GM12878 (cell line): ENCODE data around the gene ZNF618. TPM values are rescaled to one million over a fixed set of nuclear protein-coding genes. Genes with fewer than 3 reads are reported as not detected.

Source experiments
- ATAC-seq: fragments of 200-7000 bp; cut with Tn5 transposase; 3 replicates; pipeline ENCODE4 v1.9.1; 2020; ENCODE audit warnings: mild to moderate bottlenecking, moderate library complexity
- BruUV-seq: library from RNA; stranded (reverse); fragments of 400-500 nt; replicated peaks from 2 replicates; lab custom pipeline; 2021; lab: Mats Ljungman, UMichigan
- CTCF ChIA-PET: fragments of 300-600 bp; sonication (Branson Sonifier 250); formaldehyde crosslinking; extraction: SDS; loops from one replicate; lab custom pipeline; 2021; ENCODE audit warnings: inconsistent platforms; lab: Yijun Ruan, JAX
- POLR2A ChIA-PET: fragments of 350-600 bp; formaldehyde crosslinking; extraction: SDS; loops from one replicate; lab custom pipeline; 2021; ENCODE audit warnings: inconsistent platforms; lab: Charles Lee
- RAD21 ChIA-PET: fragments of 300-600 bp; sonication (Branson Sonifier 250); formaldehyde crosslinking; loops from one replicate; lab custom pipeline; 2023; ENCODE audit warnings: antibody characterized with exemption; ENCODE audit not compliant: unreplicated experiment; lab: Charles Lee
- SMC1A ChIA-PET: fragments of 300-600 bp; sonication (Branson Sonifier 250); formaldehyde crosslinking; loops from one replicate; lab custom pipeline; 2023; ENCODE audit not compliant: unreplicated experiment, uncharacterized antibody; lab: Charles Lee
- DNase-seq: peaks from one replicate; pipeline ENCODE4 v3.0.0-alpha.2; 2011; ENCODE audit warnings: low read depth, low spot score
- FAIRE-seq: peaks from 3 replicates; lab custom pipeline; 2011; peaks lifted over from hg19 to GRCh38; lab: Jason Lieb, UNC
- H2AFZ ChIP-seq: 2 replicates; pipeline ENCODE4 v1.6.0; 2011; ENCODE audit warnings: low read depth, low read length, control low read depth; ENCODE audit not compliant: control insufficient read depth
- H3K27ac ChIP-seq: 2 replicates; pipeline ENCODE4 v1.5.1; 2011; ENCODE audit warnings: control low read depth; ENCODE audit not compliant: control insufficient read depth, insufficient read depth
- H3K27me3 ChIP-seq, 2 experiments: replicated peaks in 1 of 2; 2 replicates each; pipeline versions ENCODE4 v1.6.0 to v1.6.1; 2011; ENCODE audit warnings: low read length in 1 of 2; ENCODE audit not compliant: control insufficient read depth in 2 of 2, insufficient read depth in 2 of 2
- H3K36me3 ChIP-seq, 2 experiments: 2 replicates each; pipeline ENCODE4 v1.5.1; 2011; ENCODE audit warnings: low read length in 1 of 2; ENCODE audit not compliant: control insufficient read depth in 2 of 2, insufficient read depth in 2 of 2
- H3K4me1 ChIP-seq: 2 replicates; pipeline ENCODE4 v1.6.1; 2011; ENCODE audit warnings: mild to moderate bottlenecking, low read length, moderate library complexity, mixed read lengths; ENCODE audit not compliant: control insufficient read depth, insufficient read depth
- H3K4me2 ChIP-seq: 2 replicates; pipeline ENCODE4 v1.6.0; 2011; ENCODE audit warnings: control low read depth; ENCODE audit not compliant: control insufficient read depth, insufficient read depth
- H3K4me3 ChIP-seq: fragments of 200-600 bp; sonication (generic); 2 replicates; pipeline ENCODE4 v1.5.1; 2016
- H3K79me2 ChIP-seq: 2 replicates; pipeline ENCODE4 v1.6.0; 2011; ENCODE audit warnings: low read length; ENCODE audit not compliant: control insufficient read depth, insufficient read depth
- H3K9ac ChIP-seq: 2 replicates; pipeline ENCODE4 v1.8.0; 2011; ENCODE audit warnings: low read length, control low read depth, mixed read lengths; ENCODE audit not compliant: control insufficient read depth, insufficient read depth
- H3K9me3 ChIP-seq: replicated peaks from 3 replicates; pipeline ENCODE4 v1.5.1; 2011; ENCODE audit warnings: mild to moderate bottlenecking, low read length; ENCODE audit not compliant: control insufficient read depth, insufficient read depth
- H4K20me1 ChIP-seq: 2 replicates; pipeline ENCODE4 v1.6.0; 2011; ENCODE audit not compliant: control insufficient read depth, insufficient read depth
- CREB1 ChIP-seq: IDR thresholded peaks from 2 replicates; pipeline ENCODE4 v1.6.1; 2012; ENCODE audit warnings: low read depth, mild to moderate bottlenecking, inconsistent platforms
- CREM ChIP-seq: IDR thresholded peaks from 2 replicates; pipeline ENCODE4 v1.6.1; 2014; ENCODE audit warnings: antibody characterized with exemption, low read depth
- PML ChIP-seq: IDR thresholded peaks from 2 replicates; pipeline ENCODE4 v1.6.1; 2012; ENCODE audit warnings: low read length, inconsistent platforms
- RAD51 ChIP-seq: fragments of 450-650 bp; IDR thresholded peaks from 2 replicates; pipeline ENCODE4 v1.6.1; 2016; ENCODE audit warnings: moderate library complexity, mild to moderate bottlenecking, inconsistent platforms
- SIN3A ChIP-seq: IDR thresholded peaks from 2 replicates; pipeline ENCODE4 v1.6.1; 2012; ENCODE audit warnings: low read depth, low read length, improper control_type of control experiment
- TBL1XR1 ChIP-seq: IDR thresholded peaks from 2 replicates; pipeline ENCODE4 v1.6.1; 2012; ENCODE audit warnings: low read depth, low read length, improper control_type of control experiment
- ZBTB11 ChIP-seq: fragments of 450-650 bp; formaldehyde crosslinking; IDR thresholded peaks from 2 replicates; pipeline ENCODE4 v1.5.0; 2022; ENCODE audit warnings: mild to moderate bottlenecking, missing genetic modification characterization
- WGBS: methylation state at CpG from one replicate; pipeline ENCODE4 v1.1.6; 2016; ENCODE audit warnings: low lambda C conversion rate; ENCODE audit not compliant: insufficient replicate concordance, insufficient coverage; ENCODE audit errors: missing lambda C conversion rate; 5-methylcytosine and 5-hydroxymethylcytosine counted together
- in situ Hi-C: fragments of 300-500 bp; cut with MboI; formaldehyde crosslinking; loops from 9 replicates; pipeline ENCODE4 v1.14.3; 2018; ENCODE audit warnings: mixed read lengths
- intact Hi-C: fragments of 100-400 bp; cut with micrococcal nuclease; formaldehyde crosslinking; loops from one replicate; pipeline ENCODE4 v1.14.2; 2022; ENCODE audit not compliant: unreplicated experiment
- polyA plus RNA-seq, 11 experiments: library from polyadenylated mRNA; depleted of rRNA in 4 of 11; unstranded in 6 of 11; stranded (reverse) in 5 of 11; fragments of >200 nt; fragmentation: Nextera tagmentation in 4 of 11; fragmentation: Illumina TruSeq in 1 of 11; extraction: Ambion mirVana in 4 of 11; extraction: Trizol in 1 of 11; gene quantifications; 1 replicate in 1 of 11; 2 replicates in 10 of 11; pipeline versions ENCODE4 v1.2.1 to v1.2.3, GENCODE V29; 2011 to 2016; ENCODE audit warnings: inconsistent platforms in 2 of 11, missing spikeins in 2 of 11, low read depth in 1 of 11
- total RNA-seq, 4 experiments: library from RNA; depleted of rRNA in 3 of 4; stranded (reverse); fragments of >200 nt in 3 of 4; fragmentation: Illumina TruSeq in 1 of 4; extraction: Trizol in 1 of 4; gene quantifications; 2 replicates each; pipeline versions ENCODE4 v1.2.1 to v1.2.3, GENCODE V29; 2013 to 2021

The ZNF618 gene
- total and polyA plus RNA-seq, 10 of the 15 experiments (the other 5 are each of a cell fraction or from before 2014, with no cell fraction given): 0.01 to 0.24 (median 0.06) TPM; not detected in 2

- no TSS peak for BruUV-seq
- intact Hi-C loops: no loop called here
- CTCF ChIA-PET: no interaction called here
These were observed 114.9 kb downstream of the ZNF618 start for GRCh38 chr9:113990975-113991471.

More at GRCh38 chr9:113990975-113991471, 114.9 kb downstream of the ZNF618 start:
- H3K9ac ChIP-seq: no peak overlapping the region
- no peak for FAIRE-seq
- ChIA-PET POLR2A (no interaction called here), RAD21 (no interaction called here), SMC1A (interaction anchor here (1.2 kb wide), 1 partner anchor 11 kb away, joined by 3 read pairs; no protein-coding TSS in a partner anchor)
- in situ Hi-C loops: no loop called here
- no peak overlapping the region for H3K27ac ChIP-seq
- no peak for DNase-seq
- no peak for ATAC-seq
- no peak overlapping the region for H3K4me3 ChIP-seq
- no peaks in the 10 kb centered on the region for H3K9me3 ChIP-seq
- H3K79me2 ChIP-seq: no peaks in the 10 kb centered on the region
- TF ChIP-seq TBL1XR1: no peak
- no peak for TF ChIP-seq ZBTB11 (CRISPR knock-in tag)
- no peak for TF ChIP-seq CREM
- no peak for TF ChIP-seq SIN3A
- no peak for TF ChIP-seq CREB1
- no peak for TF ChIP-seq RAD51
- no peak for TF ChIP-seq PML
- no peak overlapping the region for H3K4me2 ChIP-seq
- H3K4me1 ChIP-seq: no peaks in the 10 kb centered on the region
- H3K36me3 ChIP-seq: no peaks in the 10 kb centered on the region
- peaks cover 0 to 3% of the 10 kb centered on the region in 2 experiments; a peak in 1 of 4 replicates for H3K27me3 ChIP-seq
- no peaks in the 10 kb centered on the region for H4K20me1 ChIP-seq
- 35% methylated on average over 5 of the region's 5 CpGs for WGBS
- H2AFZ ChIP-seq: no peak overlapping the region
